Prostate gland (tissue), 2 donors: ENCODE results near the gene KCNQ1. TPM values are rescaled to one million over a fixed set of nuclear protein-coding genes. Genes with fewer than 3 reads are reported as not detected.
A peak's percentile ranks its signal among the peaks of the same experiment; 100 is the strongest.

Source experiments
- DNase-seq: peaks from one replicate; pipeline ENCODE4 v3.0.0-alpha.2; 2019; ENCODE audit warnings: low spot score
- H3K27ac ChIP-seq, 2 donors: fragments of 200-600 bp; sonication (generic); 2 replicates each; pipeline ENCODE4 v1.5.1; 2017 to 2019
- H3K27me3 ChIP-seq: fragments of 200-600 bp; sonication (generic); replicated peaks from 2 replicates; pipeline ENCODE4 v1.5.1; 2019; ENCODE audit not compliant: insufficient read depth
- H3K36me3 ChIP-seq, 2 donors: fragments of 200-600 bp; sonication (generic); 1 replicate in 1 of 2; 2 replicates in 1 of 2; pipeline versions ENCODE4 v1.5.1 to v1.8.1; 2017 to 2019
- H3K4me1 ChIP-seq: fragments of 200-600 bp; sonication (generic); replicated peaks from 2 replicates; pipeline ENCODE4 v1.5.1; 2019
- H3K4me3 ChIP-seq, 2 donors: fragments of 200-600 bp; sonication (generic); 2 replicates each; pipeline ENCODE4 v1.5.1; 2017 to 2019
- H3K9me3 ChIP-seq: fragments of 200-600 bp; sonication (generic); 2 replicates; pipeline ENCODE4 v1.5.1; 2017
- CTCF ChIP-seq, 4 experiments: fragments of 200-600 bp in 2 of 4; fragments of 450-650 bp in 2 of 4; sonication (generic) in 2 of 4; IDR thresholded peaks; 1 replicate in 3 of 4; 2 replicates in 1 of 4; pipeline ENCODE4 v1.5.1; 2016 to 2019; ENCODE audit warnings: antibody characterized with exemption in 4 of 4, mild to moderate bottlenecking in 2 of 4, moderate library complexity in 2 of 4
- POLR2A ChIP-seq: fragments of 450-650 bp; IDR thresholded peaks from one replicate; pipeline ENCODE4 v1.6.1; 2016; ENCODE audit warnings: antibody characterized with exemption, mild to moderate bottlenecking
- POLR2AphosphoS5 ChIP-seq: sonication (generic); formaldehyde crosslinking; IDR thresholded peaks from one replicate; pipeline ENCODE4 v1.6.1; 2017; ENCODE audit warnings: antibody characterized with exemption
- WGBS: methylation state at CpG from one replicate; pipeline ENCODE4 v1.1.5; 2018; 5-methylcytosine and 5-hydroxymethylcytosine counted together
- intact Hi-C: fragments of 100-400 bp; cut with DNase I; formaldehyde crosslinking; loops from one replicate; pipeline ENCODE4 v1.14.2; 2022
- total RNA-seq, 2 donors: library from RNA; depleted of rRNA; stranded (reverse); fragments of >200 nt; gene quantifications; one replicate each; pipeline ENCODE4 v1.1.0, GENCODE V29; 2016

Gene KCNQ1
- total RNA-seq, 2 donors from 2014 or later: 10.0 to 33.8 TPM

- intact Hi-C loops: no loop called here
- H3K4me1 ChIP-seq: peaks cover 19% of the 10 kb centered on the region
- H3K9me3 ChIP-seq: no peaks in the 10 kb centered on the region
- DNase-seq: no peak
- WGBS: 91% methylated on average over 12 of the region's 12 CpGs
- H3K27me3 ChIP-seq: no peaks in the 10 kb centered on the region
- TF ChIP-seq CTCF (IDR thresholded peaks at IDR 0.05) (no peak), POLR2AphosphoS5 (no peak), POLR2A (no peak)
- no peak overlapping the region for H3K4me3 ChIP-seq
- H3K36me3 ChIP-seq: peaks cover 0 to 33% of the 10 kb centered on the region in 2 donors
- no peak overlapping the region for H3K27ac ChIP-seq
Measured at GRCh38 chr11:2397005-2397404, 47.8 kb upstream of the KCNQ1 start.

DNA sequence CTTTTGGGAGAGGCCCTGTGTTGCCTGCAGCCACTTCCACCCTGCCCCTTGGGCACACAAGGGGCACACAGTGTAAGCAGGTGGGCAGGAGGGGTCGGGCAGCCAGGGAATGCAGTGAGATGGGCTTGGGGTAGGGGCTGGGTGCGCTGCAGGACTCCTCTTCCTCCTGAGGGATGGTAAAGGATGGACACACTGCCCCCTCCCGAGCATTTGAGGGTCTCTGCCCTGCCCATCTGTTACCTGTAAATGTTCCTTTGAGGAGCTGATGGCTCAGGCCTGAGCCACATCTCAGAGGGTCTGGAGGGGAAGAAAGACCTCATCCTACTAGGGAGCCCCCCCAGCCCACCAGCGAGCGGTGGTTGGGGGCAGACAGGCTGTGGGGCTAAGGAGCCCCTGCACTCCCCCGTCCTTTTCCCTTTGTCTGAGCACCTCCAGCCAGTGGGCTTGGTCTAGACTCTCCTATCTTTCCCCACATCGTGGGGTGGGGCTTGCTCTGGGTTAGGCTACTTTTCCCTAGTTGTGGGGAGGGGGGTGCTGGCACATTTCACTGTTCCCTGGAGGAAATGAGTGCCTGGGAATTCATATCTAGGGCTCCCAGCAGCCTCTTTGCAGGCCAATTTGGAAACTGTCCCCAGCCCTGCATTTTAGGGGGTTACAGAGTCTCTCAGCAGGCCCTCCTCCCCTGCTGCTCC, 46.0 kb upstream of the KCNQ1 start:
- DNase-seq: no peak
- peaks cover 4 to 47% of the 10 kb centered on the region in 2 donors for H3K36me3 ChIP-seq
- H3K27me3 ChIP-seq: no peaks in the 10 kb centered on the region
- WGBS: 40% methylated on average over 7 of the region's 7 CpGs
- intact Hi-C loops: no loop called here
- peak overlapping the region; percentile 95 to 97 for H3K27ac ChIP-seq
- H3K4me1 ChIP-seq: peaks cover 19% of the 10 kb centered on the region
- H3K4me3 ChIP-seq: peak overlapping the region in 1 of 2 donors; percentile 58
- TF ChIP-seq POLR2A (no peak), POLR2AphosphoS5 (no peak), CTCF (IDR thresholded peaks at IDR 0.05) (no peak)
- H3K9me3 ChIP-seq: no peaks in the 10 kb centered on the region

GRCh38 chr11:2399488-2400068, 45.2 kb upstream of the KCNQ1 start:
- TF ChIP-seq POLR2AphosphoS5 (no peak), CTCF (IDR thresholded peaks at IDR 0.05) (no peak), POLR2A (no peak)
- peaks cover 4 to 42% of the 10 kb centered on the region in 2 donors for H3K36me3 ChIP-seq
- H3K4me1 ChIP-seq: peaks cover 19% of the 10 kb centered on the region
- no peak for DNase-seq
- 12% methylated on average over 23 of the region's 23 CpGs for WGBS
- peak overlapping the region; percentile 95 to 97 for H3K27ac ChIP-seq
- no peaks in the 10 kb centered on the region for H3K27me3 ChIP-seq
- no peaks in the 10 kb centered on the region for H3K9me3 ChIP-seq
- peak overlapping the region; percentile 58 to 64 for H3K4me3 ChIP-seq
- intact Hi-C loops: loop anchor here (5.0 kb wide), 1 partner anchor 92 kb away; no protein-coding TSS in a partner anchor

GRCh38 chr11:2400069-2400761, 44.6 kb upstream of the KCNQ1 start, which contains the start of gene TSSC4:
TSSC4 (plus strand) TSS chr11:2400750; CDS start chr11:2402634, 1,884 bp downstream.
- peak; percentile 65 for TF ChIP-seq POLR2A
- TF ChIP-seq POLR2AphosphoS5: peak; percentile 99
- TF ChIP-seq CTCF (IDR thresholded peaks at IDR 0.05): peak; percentile 100
- peak; percentile 100 for DNase-seq
- intact Hi-C loops: loop anchor here (5.0 kb wide), 1 partner anchor 93 kb away; no protein-coding TSS in a partner anchor
- Histone ChIP-seq H3K36me3 (peaks cover 4 to 36% of the 10 kb centered on the region in 2 donors), H3K9me3 (no peaks in the 10 kb centered on the region), H3K27me3 (no peaks in the 10 kb centered on the region), H3K4me3 (peak within 1 kb of the TSS; percentile 93 to 94), H3K4me1 (peaks cover 19% of the 10 kb centered on the region), H3K27ac (peak within 1 kb of the TSS; percentile 95 to 97)
- WGBS: under 1% methylated on average over 66 of the region's 66 CpGs
